ENCODE results near the gene SPATA6. TPM values are rescaled to one million over a fixed set of nuclear protein-coding genes. Genes with fewer than 3 reads are reported as not detected.
A peak's percentile ranks its signal among the peaks of the same experiment; 100 is the strongest.
"Not testable (repeated sequence)": the region's sequence is repeated elsewhere in the genome, so short reads cannot be mapped to it uniquely, and the experiment has no call there.

SPATA6 gene
- 25.9 and 28.3 TPM in 2 replicates for total RNA-seq (2014; rRNA removed; shearing (Covaris generic))

DNA sequence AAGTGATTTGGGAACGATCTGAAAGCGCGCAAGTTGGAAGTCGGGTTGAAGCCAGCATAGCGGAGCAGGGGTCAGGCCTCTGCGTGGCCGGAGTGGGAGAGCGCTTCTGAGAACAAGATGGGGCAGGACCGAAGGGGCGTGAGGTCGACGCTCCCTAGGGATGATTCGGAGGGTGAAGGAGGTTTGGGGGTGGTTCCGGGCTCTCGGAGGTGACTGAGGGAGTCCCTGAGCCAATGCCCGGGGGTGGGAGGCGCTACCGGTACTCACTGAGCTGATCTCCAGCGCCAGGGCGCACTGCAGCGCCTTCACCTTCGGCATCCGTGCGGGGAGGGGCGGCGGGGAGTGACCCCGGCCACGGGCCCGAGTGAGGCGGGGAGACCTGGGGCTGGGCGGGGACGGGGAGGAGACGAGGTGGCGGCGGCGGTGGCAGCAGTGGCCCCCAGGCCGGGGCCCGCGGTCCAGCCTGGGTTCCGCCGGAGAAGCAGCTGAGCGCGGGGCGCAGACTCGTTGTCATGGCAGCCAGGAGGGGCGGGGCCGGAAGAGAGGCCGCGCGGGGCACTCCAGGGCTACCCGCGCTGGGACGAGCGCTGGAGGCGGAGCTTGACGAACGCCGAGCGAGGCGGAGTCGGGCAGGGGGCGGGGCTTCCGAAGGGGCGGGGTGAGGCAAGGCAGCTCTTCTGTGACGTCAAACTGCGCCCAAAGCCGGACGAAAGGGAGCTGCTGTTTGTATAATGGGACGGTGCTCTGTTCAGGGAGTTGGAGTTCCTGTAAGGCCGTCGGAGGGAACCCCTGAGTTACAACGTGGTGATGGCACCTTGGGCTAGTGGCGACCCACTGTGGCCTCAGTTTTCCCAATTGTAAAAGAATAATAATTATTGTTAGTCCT lies at the start of gene SPATA6:
Gene SPATA6 (minus strand): TSS at position 514 of the 886 bp plus-strand sequence. CDS start 196 bp downstream, at position 318.
- DNase-seq: peak; percentile 92
- peak within 1 kb of the TSS; percentile 84 for H3K4me3 ChIP-seq (ENCODE audit: insufficient read depth, low read depth, low read length)
- no peaks in the 10 kb centered on the region for H3K27me3 ChIP-seq (ENCODE audit: control insufficient read depth, insufficient read depth, low read length)
- no peaks in the 10 kb centered on the region; the same call in 1 of the 2 replicates for H3K36me3 ChIP-seq (replicated peaks; ENCODE audit: control insufficient read depth, insufficient read depth, low read length)

DNA sequence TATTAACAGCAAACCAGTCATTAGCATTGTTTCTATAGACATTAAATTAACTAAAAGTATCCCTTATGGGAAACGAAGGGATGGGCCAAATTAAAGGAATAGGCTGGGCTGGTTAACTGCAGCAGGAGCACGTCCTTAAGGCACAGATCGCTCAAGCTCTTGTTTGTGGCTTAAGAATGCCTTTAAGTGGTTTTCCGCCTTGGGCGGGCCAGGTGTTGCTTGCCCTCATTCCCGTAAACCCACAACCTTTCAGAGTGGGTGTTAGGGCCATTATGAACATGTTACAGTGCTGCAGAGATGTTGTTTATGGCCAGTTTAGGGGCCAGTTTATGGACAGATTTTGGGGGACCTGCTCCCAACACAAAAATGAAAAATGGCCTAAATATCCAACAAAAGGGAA lies 47.9 kb upstream of the SPATA6 start:
- H3K36me3 ChIP-seq (replicated peaks; ENCODE audit: control insufficient read depth, insufficient read depth, low read length); DNase-seq; H3K4me3 ChIP-seq (ENCODE audit: insufficient read depth, low read depth, low read length); H3K27me3 ChIP-seq (ENCODE audit: control insufficient read depth, insufficient read depth, low read length): not testable (repeated sequence)

GRCh38 chr1:48506870-48507269 lies 34.9 kb upstream of the SPATA6 start:
- no peak for DNase-seq
- no peaks in the 10 kb centered on the region for H3K36me3 ChIP-seq (replicated peaks; ENCODE audit: control insufficient read depth, insufficient read depth, low read length)
- no peaks in the 10 kb centered on the region for H3K27me3 ChIP-seq (ENCODE audit: control insufficient read depth, insufficient read depth, low read length)
- H3K4me3 ChIP-seq (ENCODE audit: insufficient read depth, low read depth, low read length): no peak overlapping the region

DNA sequence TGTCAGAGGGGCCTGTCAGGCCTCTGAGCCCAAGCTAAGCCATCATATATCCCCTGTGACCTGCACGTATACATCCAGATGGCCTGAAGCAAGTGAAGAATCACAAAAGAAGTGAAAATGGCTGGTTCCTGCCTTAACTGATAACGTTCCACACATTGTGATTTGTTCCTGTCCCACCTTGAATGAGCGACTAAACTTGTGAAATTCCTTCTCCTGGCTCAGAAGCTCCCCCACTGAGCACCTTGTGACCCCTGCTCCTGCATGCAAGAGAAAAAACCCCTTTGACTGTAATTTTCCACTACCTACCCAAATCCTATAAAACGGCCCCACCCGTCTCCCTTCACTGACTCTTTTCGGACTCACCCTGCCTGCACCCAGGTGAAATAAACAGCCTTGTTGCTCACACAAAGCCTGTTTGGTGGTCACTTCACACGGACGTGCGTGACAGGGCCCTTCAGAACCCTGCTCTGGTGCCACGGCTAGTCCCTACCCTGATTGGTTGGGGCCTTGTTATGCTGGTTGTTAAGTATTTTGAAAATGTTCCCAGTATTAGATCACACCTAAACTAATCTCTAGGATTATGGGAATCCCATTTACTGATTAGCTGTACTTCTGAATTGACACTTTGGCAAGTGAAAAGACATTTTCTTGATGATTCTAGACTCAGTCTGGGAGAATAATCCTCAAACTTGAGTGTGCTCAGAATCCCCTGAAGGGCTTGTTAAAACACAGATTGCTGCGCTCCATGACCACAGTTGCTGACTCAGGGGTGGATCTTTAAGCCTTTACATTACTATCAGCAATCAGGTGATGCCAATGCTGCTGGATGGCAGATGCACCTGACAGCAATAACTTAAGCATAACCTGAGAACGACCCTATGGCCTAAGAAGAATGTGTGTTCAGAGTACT lies 28.8 kb upstream of the SPATA6 start:
- Histone ChIP-seq H3K27me3 (ENCODE audit: control insufficient read depth, insufficient read depth, low read length) (no peaks in the 10 kb centered on the region), H3K4me3 (ENCODE audit: insufficient read depth, low read depth, low read length) (no peak overlapping the region), H3K36me3 (replicated peaks; ENCODE audit: control insufficient read depth, insufficient read depth, low read length) (no peaks in the 10 kb centered on the region)
- no peak for DNase-seq

DNA sequence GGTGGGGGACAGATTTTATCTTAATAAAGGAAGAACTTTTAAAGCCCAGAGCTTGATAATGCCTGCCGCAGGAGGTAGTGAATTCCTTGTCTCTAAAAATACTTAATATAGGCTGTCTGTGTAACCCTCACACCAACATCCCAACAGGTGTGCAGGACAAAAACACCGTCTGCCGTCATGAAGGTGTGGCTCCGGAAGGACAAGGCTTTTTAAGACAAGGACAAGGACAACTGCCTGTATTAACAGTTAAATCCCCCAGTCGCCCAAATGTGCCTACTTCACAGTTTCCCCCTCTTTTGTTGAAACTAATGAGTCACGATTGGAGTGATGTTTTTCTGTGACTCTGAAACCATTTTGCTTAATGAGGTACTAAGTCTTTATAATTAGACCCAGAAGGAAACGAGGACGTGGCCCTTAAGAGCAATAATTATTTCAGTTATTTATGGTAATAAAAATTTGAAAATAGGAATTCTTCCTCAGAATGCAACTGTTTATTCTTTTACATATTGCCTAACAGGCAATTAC lies 27.3 kb upstream of the SPATA6 start:
- no peak overlapping the region for H3K4me3 ChIP-seq (ENCODE audit: insufficient read depth, low read depth, low read length)
- DNase-seq: no peak

GRCh38 chr1:48498096-48498791 lies 26.2 kb upstream of the SPATA6 start:
- Histone ChIP-seq H3K27me3 (ENCODE audit: control insufficient read depth, insufficient read depth, low read length) (no peaks in the 10 kb centered on the region), H3K4me3 (ENCODE audit: insufficient read depth, low read depth, low read length) (no peak overlapping the region), H3K36me3 (replicated peaks; ENCODE audit: control insufficient read depth, insufficient read depth, low read length) (no peaks in the 10 kb centered on the region)
- peak; percentile 59 for DNase-seq

More for the DNA sequence above, 27.3 kb upstream of the SPATA6 start:
- no peaks in the 10 kb centered on the region for H3K36me3 ChIP-seq (replicated peaks; ENCODE audit: control insufficient read depth, insufficient read depth, low read length)
- no peaks in the 10 kb centered on the region for H3K27me3 ChIP-seq (ENCODE audit: control insufficient read depth, insufficient read depth, low read length)

DNA sequence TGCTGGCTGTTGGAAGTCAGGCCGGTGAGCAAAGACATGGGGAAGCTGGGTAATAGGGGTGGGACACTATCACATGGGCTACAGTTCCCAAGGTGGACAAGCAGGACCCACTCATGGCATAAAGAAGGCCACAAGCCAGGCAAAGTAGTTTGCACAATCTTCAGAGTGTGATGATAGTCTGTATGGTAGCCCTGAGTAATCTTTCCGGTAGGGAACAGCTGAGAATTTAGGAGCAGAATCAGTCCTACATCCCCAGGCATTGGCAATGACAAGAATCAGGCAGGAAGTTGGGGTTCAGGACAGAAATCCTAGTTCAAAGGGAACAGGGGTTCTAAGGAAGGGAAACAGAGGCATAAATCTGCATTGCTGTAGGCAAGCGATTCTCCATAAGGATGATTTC lies 23.9 kb upstream of the SPATA6 start:
- H3K36me3 ChIP-seq (replicated peaks; ENCODE audit: control insufficient read depth, insufficient read depth, low read length): no peaks in the 10 kb centered on the region
- H3K4me3 ChIP-seq (ENCODE audit: insufficient read depth, low read depth, low read length): no peak overlapping the region
- H3K27me3 ChIP-seq (ENCODE audit: control insufficient read depth, insufficient read depth, low read length): no peaks in the 10 kb centered on the region
- DNase-seq: no peak

DNA sequence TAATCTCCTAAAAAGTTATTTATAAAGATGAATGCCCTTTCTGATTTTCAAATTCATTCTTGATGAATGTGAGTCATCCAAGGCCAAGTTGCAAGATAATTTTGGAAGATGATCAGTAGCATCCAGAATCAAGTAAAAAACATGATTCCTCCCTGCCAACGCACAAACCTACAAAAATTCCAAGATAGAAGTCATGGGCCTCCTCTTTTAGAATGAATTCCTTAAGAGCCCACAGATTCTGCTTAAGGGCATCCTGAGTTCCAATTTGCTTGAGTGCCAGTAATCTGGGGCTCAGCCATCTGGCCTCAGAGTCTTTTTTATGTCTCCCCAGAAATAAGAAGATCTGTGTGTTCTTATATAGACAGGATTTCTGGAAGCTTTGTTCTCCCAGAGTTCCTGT lies 23.2 kb upstream of the SPATA6 start:
- Histone ChIP-seq H3K27me3 (ENCODE audit: control insufficient read depth, insufficient read depth, low read length) (no peaks in the 10 kb centered on the region), H3K36me3 (replicated peaks; ENCODE audit: control insufficient read depth, insufficient read depth, low read length) (no peaks in the 10 kb centered on the region), H3K4me3 (ENCODE audit: insufficient read depth, low read depth, low read length) (no peak overlapping the region)
- no peak for DNase-seq

DNA sequence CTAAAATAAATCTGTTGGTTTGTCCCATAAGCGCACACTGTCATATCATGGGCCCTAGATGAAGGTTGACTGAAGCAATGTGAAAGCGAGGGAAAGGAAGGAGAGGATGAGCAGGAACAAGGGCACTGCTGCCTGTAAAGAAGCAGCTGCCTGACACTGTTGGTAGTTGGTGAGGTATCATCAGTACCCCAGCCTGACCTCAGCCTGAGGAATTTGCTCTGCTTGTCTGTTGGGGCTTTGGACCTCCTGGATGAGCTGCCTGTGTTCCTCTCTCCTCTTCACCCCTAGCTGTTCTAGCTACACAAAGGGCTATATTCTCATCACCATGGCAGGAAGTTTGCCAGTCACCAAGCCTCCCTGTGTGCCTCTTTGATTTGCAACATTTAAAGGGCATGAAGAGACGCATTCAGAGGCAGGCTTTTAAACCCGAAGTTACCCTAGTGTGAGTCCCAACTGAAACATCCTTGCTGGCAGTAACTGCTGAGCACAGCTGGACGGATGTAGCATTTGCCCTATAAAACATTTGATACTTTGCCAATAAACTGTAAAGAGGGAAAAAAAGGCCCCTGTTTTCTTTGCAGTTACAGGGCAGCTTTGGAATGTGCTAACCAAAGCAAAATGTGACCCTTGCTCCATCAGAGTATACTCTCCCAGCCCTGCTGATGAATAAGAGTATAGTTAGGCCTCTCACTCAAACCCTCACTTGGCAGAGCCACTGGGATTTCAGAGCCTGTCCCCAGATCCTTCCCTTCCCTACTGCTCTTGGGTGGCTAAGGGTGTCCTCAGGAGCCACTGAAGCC lies 22.2 kb upstream of the SPATA6 start:
- no peak overlapping the region for H3K4me3 ChIP-seq (ENCODE audit: insufficient read depth, low read depth, low read length)
- H3K27me3 ChIP-seq (ENCODE audit: control insufficient read depth, insufficient read depth, low read length): no peaks in the 10 kb centered on the region
- H3K36me3 ChIP-seq (replicated peaks; ENCODE audit: control insufficient read depth, insufficient read depth, low read length): no peaks in the 10 kb centered on the region
- DNase-seq: no peak

DNA sequence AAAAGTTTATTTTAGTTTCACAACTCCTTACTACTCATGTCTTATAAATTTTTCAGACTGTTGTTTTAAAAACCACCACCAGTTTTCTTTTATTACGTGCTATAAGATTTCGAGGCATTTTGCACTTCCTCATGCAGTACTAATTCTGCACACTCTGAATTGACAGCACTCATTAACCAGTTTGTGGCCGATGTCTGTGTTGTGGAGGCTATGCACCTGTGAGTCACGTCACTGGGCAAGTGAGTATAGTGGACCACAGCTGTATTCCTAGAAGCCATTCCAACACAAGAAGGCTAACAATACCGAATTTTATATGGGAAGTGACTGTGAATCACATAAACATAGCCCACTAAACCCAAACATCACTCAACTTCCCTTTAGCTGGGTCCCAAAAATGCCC lies 21.0 kb upstream of the SPATA6 start:
- Histone ChIP-seq H3K4me3 (ENCODE audit: insufficient read depth, low read depth, low read length) (no peak overlapping the region), H3K36me3 (replicated peaks; ENCODE audit: control insufficient read depth, insufficient read depth, low read length) (no peaks in the 10 kb centered on the region), H3K27me3 (ENCODE audit: control insufficient read depth, insufficient read depth, low read length) (no peaks in the 10 kb centered on the region)
- no peak for DNase-seq

DNA sequence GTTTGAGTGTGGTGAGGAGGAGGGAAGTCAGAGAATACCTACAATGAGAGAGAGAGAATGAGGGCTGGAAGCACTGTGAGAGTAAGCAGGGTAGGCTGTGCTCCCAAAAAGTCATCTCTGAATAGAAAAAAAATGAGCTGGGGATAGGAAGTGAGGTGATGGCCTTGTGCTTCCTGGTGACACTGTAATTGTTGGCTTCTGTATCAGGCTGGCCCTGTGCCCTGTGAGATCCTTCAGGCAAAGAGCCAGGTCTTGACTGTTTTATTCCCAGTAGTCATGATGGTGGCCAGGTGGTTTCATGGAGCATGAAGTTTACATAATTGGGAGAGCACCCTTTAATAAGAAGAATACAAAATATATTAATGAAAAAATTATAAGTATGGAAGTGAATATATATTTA lies 20.4 kb upstream of the SPATA6 start:
- Histone ChIP-seq H3K36me3 (replicated peaks; ENCODE audit: control insufficient read depth, insufficient read depth, low read length) (no peaks in the 10 kb centered on the region), H3K27me3 (ENCODE audit: control insufficient read depth, insufficient read depth, low read length) (no peaks in the 10 kb centered on the region), H3K4me3 (ENCODE audit: insufficient read depth, low read depth, low read length) (no peak overlapping the region)
- no peak for DNase-seq

DNA sequence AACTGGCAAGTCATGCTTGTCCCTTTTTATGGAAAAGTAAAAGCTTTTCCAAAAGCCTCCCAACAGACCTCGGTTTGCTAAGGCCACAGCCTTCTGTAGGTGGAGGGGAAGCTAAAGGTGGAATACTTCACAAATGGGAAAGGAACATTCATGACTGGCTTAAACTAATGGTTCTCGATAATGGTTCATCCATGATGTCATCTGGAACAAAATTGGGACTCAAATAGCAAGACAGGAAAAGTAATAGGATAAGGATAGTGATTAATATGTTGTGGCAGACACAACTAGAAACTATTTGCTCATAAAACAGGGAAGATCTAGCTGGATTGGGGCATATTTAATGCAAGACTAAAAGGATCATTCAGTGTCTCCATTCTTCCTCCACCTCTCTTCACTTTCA lies 16.7 kb upstream of the SPATA6 start:
- Histone ChIP-seq H3K36me3 (replicated peaks; ENCODE audit: control insufficient read depth, insufficient read depth, low read length) (no peaks in the 10 kb centered on the region), H3K4me3 (ENCODE audit: insufficient read depth, low read depth, low read length) (no peak overlapping the region), H3K27me3 (ENCODE audit: control insufficient read depth, insufficient read depth, low read length) (no peaks in the 10 kb centered on the region)
- DNase-seq: no peak

DNA sequence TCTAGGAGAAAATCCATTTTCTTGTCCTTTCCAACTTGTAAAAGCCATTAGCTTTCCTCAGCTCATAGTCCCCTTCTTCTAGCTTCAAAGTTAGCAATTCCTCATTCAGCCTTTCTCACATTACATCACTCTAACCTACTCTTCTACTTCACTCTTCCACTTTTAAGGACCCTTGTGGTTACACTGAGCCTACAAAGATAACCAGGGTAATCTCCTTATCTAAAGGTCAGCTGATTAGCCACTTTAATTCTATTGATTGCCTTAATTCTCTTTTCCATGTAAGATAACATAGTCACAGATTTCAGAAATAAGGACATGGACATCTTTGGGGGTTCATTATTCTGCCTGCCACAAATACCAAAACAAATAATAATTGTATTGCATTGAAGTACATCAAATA lies 8.5 kb upstream of the SPATA6 start:
- H3K27me3 ChIP-seq (ENCODE audit: control insufficient read depth, insufficient read depth, low read length): no peaks in the 10 kb centered on the region
- H3K36me3 ChIP-seq (replicated peaks; ENCODE audit: control insufficient read depth, insufficient read depth, low read length): no peaks in the 10 kb centered on the region
- DNase-seq: no peak
- no peak overlapping the region for H3K4me3 ChIP-seq (ENCODE audit: insufficient read depth, low read depth, low read length)

Measured in H7 (cell line).